Gastrocnemius medialis (tissue), 4 donors: ENCODE data around the gene ICOS. TPM values are rescaled to one million over a fixed set of nuclear protein-coding genes. Genes with fewer than 3 reads are reported as not detected.

Experiments
- ATAC-seq, 2 donors: fragments of 150-250 bp; one replicate each; pipeline ENCODE4 v1.9.1; 2016
- DNase-seq, 2 donors: peaks; one replicate each; pipeline ENCODE4 v3.0.0-alpha.2; 2019
- H3K27ac ChIP-seq, 4 donors: fragments of 200-600 bp; sonication (generic); 1 replicate in 1 of 4; 2 replicates in 3 of 4; pipeline ENCODE4 v1.5.1; 2016 to 2018; ENCODE audit warnings: mild to moderate bottlenecking in 2 of 4, moderate library complexity in 1 of 4
- H3K27me3 ChIP-seq, 3 donors: fragments of 200-600 bp; sonication (generic) in 2 of 3; 1 replicate in 1 of 3; 2 replicates in 2 of 3; pipeline versions ENCODE4 v1.5.1 to v1.6.0; 2016 to 2019; ENCODE audit warnings: mild to moderate bottlenecking in 1 of 3, moderate library complexity in 1 of 3
- H3K36me3 ChIP-seq, 2 donors: fragments of 200-600 bp; sonication (generic) in 1 of 2; one replicate each; pipeline ENCODE4 v1.5.1; 2017 to 2018
- H3K4me1 ChIP-seq, 2 donors: fragments of 200-600 bp; sonication (generic) in 1 of 2; one replicate each; pipeline ENCODE4 v1.5.1; 2016 to 2017; ENCODE audit warnings: mild to moderate bottlenecking in 2 of 2
- H3K4me3 ChIP-seq, 4 donors: fragments of 200-600 bp; sonication (generic) in 3 of 4; 1 replicate in 1 of 4; 2 replicates in 3 of 4; pipeline ENCODE4 v1.5.1; 2016 to 2019; ENCODE audit warnings: mild to moderate bottlenecking in 2 of 4
- H3K9me3 ChIP-seq, 3 donors: fragments of 200-600 bp; sonication (generic) in 2 of 3; 1 replicate in 1 of 3; 2 replicates in 2 of 3; pipeline ENCODE4 v1.5.1; 2016 to 2019
- POLR2A ChIP-seq, 2 donors: fragments of 450-650 bp; IDR thresholded peaks; one replicate each; pipeline ENCODE4 v1.6.1; 2017; ENCODE audit warnings: antibody characterized with exemption in 2 of 2, mild to moderate bottlenecking in 2 of 2, moderate library complexity in 2 of 2
- in situ Hi-C, 4 donors: fragments of 200-750 bp; cut with MboI; loops; one replicate each; pipeline versions ENCODE4 v1.15.0 to v1.8.0; 2017; ENCODE audit warnings: low sequenced_read_pairs in 4 of 4
- intact Hi-C: fragments of 100-400 bp; cut with DNase I; formaldehyde crosslinking; loops from one replicate; pipeline ENCODE4 v1.15.1; 2023; ENCODE audit warnings: low total_unique reads
- total RNA-seq, 4 donors: library from RNA; depleted of rRNA; stranded (reverse); fragments of >200 nt; gene quantifications; one replicate each; pipeline versions ENCODE4 v1.1.0 to v1.2.3, GENCODE V29; 2016
- TF ChIP-seq, protein P1 (sequence below), 5 experiments: fragments of 450-650 bp in 3 of 5; fragments of 200-600 bp in 2 of 5; sonication (generic) in 2 of 5; IDR thresholded peaks in 4 of 5; conservative IDR thresholded peaks in 1 of 5; 1 replicate in 4 of 5; 2 replicates in 1 of 5; pipeline ENCODE4 v1.5.1; 2016 to 2019; ENCODE audit warnings: antibody characterized with exemption in 5 of 5, mild to moderate bottlenecking in 3 of 5, moderate library complexity in 3 of 5

Gene ICOS
- total RNA-seq, 4 donors from 2014 or later: not detected

DNA sequence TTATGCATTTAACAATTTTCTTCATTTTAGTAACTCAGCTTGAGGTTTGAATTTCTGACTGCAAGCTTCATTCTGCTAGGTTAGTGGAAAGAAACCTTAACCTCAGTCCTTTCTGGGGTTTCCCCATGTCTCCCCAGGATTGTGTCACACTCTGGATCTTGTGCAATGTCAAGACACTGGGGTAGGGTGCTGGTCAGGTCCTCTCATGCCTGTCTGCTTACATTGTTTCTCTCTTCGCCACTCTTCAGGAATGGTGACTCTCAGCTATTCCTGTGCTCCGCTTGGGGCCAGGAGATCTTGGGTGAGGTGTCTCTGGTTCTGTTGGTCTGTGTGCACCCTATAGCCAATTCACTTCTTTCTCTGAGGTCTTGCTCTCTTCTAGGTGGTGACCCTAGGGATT, 45.1 kb upstream of the ICOS start:
- Histone ChIP-seq H3K36me3 (no peaks in the 10 kb centered on the region), H3K9me3 (no peaks in the 10 kb centered on the region), H3K4me1 (no peaks in the 10 kb centered on the region), H3K27me3 (no peaks in the 10 kb centered on the region), H3K27ac (no peak overlapping the region), H3K4me3 (no peak overlapping the region)
- ATAC-seq (no peak), DNase-seq (peak in 1 of 2 donors; percentile 21)
- intact Hi-C loops: no loop called here
- TF ChIP-seq, protein P1, sequence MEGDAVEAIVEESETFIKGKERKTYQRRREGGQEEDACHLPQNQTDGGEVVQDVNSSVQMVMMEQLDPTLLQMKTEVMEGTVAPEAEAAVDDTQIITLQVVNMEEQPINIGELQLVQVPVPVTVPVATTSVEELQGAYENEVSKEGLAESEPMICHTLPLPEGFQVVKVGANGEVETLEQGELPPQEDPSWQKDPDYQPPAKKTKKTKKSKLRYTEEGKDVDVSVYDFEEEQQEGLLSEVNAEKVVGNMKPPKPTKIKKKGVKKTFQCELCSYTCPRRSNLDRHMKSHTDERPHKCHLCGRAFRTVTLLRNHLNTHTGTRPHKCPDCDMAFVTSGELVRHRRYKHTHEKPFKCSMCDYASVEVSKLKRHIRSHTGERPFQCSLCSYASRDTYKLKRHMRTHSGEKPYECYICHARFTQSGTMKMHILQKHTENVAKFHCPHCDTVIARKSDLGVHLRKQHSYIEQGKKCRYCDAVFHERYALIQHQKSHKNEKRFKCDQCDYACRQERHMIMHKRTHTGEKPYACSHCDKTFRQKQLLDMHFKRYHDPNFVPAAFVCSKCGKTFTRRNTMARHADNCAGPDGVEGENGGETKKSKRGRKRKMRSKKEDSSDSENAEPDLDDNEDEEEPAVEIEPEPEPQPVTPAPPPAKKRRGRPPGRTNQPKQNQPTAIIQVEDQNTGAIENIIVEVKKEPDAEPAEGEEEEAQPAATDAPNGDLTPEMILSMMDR (IDR thresholded peaks at IDR 0.05 in 4 of 5, conservative IDR thresholded peaks at IDR 0.05 in 1 of 5): no peak
- TF ChIP-seq POLR2A (IDR thresholded peaks at IDR 0.05): no peak
- in situ Hi-C loops: no loop called here

DNA sequence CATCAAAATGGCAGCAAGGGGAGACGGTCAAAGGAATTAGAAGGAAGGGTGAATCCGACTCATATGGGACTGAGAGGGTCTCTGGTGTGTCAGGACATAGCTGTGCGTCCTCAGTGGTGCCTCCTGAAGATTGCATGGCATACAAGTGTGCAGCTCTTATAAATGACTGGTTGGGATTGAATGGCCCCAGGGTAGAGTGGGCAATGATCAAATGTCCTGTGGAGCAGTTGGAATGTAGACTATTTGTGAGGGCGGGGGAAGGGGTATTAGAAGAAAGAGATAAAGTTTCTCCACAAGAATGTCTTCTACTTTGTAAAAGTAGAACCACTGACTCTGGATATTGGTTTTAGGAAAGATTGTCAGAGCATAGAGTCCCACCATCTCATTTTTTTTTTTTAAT, 44.4 kb upstream of the ICOS start:
- intact Hi-C loops: no loop called here
- Histone ChIP-seq H3K36me3 (no peaks in the 10 kb centered on the region), H3K27me3 (no peaks in the 10 kb centered on the region), H3K27ac (no peak overlapping the region), H3K4me1 (no peaks in the 10 kb centered on the region), H3K9me3 (no peaks in the 10 kb centered on the region), H3K4me3 (no peak overlapping the region)
- no peak for TF ChIP-seq POLR2A (IDR thresholded peaks at IDR 0.05)
- TF ChIP-seq, protein P1 (IDR thresholded peaks at IDR 0.05 in 4 of 5, conservative IDR thresholded peaks at IDR 0.05 in 1 of 5): no peak
- ATAC-seq: no peak
- no peak for DNase-seq
- in situ Hi-C loops: no loop called here

DNA sequence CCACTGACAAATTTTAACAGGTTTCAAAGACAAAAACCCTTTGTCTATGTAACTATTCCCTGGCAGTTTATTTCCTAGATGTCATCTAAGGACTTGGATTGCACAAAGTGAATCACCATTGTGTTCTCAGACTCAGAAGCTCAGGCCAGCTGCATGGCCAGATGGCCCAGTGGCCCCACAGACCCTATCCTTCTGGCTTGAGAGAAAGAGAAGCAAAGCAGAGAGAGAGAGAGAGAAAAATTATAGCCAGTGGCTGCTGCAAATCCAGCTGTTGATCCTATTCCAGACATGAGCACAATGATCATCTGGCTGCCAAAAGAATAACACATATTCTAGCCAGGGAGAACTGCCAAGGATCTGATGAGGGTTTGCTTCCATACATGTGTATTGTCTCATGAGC, 43.2 kb upstream of the ICOS start:
- peak in 1 of 2 donors; percentile 54 for DNase-seq

DNA sequence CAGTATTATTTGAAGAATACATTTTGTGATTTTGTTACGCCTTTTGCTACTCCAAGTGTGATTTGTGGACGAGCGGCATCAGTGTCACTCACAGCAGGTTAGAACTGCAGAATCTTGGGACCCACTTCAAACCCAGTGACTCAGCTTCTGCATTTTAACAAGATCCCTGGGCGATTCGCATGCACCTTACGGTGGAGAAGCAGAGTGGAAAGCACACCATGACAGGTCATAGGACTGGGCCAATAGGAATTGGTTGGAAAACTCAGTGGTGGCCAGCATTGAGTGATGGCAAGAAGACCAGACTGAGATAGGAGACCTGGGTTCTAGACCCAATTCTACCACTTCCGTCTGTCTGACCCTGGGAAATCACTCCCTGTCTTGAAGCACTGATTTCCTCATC, 42.7 kb upstream of the ICOS start:
- no peaks in the 10 kb centered on the region for H3K9me3 ChIP-seq
- TF ChIP-seq, protein P1 (IDR thresholded peaks at IDR 0.05 in 4 of 5, conservative IDR thresholded peaks at IDR 0.05 in 1 of 5): no peak
- no peak for TF ChIP-seq POLR2A (IDR thresholded peaks at IDR 0.05)
- DNase-seq (no peak), ATAC-seq (no peak)
- no peaks in the 10 kb centered on the region for H3K27me3 ChIP-seq
- no peak overlapping the region for H3K27ac ChIP-seq
- H3K4me1 ChIP-seq: no peaks in the 10 kb centered on the region
- intact Hi-C loops: no loop called here
- in situ Hi-C loops: no loop called here
- H3K36me3 ChIP-seq: no peaks in the 10 kb centered on the region
- no peak overlapping the region for H3K4me3 ChIP-seq

More for the DNA sequence above, 43.2 kb upstream of the ICOS start:
- Histone ChIP-seq H3K9me3 (no peaks in the 10 kb centered on the region), H3K4me1 (no peaks in the 10 kb centered on the region), H3K27me3 (no peaks in the 10 kb centered on the region), H3K27ac (no peak overlapping the region), H3K4me3 (no peak overlapping the region), H3K36me3 (no peaks in the 10 kb centered on the region)
- in situ Hi-C loops (no loop called here), intact Hi-C loops (no loop called here)
- ATAC-seq: peak in 1 of 2 donors; percentile 65
- no peak for TF ChIP-seq POLR2A (IDR thresholded peaks at IDR 0.05)

DNA sequence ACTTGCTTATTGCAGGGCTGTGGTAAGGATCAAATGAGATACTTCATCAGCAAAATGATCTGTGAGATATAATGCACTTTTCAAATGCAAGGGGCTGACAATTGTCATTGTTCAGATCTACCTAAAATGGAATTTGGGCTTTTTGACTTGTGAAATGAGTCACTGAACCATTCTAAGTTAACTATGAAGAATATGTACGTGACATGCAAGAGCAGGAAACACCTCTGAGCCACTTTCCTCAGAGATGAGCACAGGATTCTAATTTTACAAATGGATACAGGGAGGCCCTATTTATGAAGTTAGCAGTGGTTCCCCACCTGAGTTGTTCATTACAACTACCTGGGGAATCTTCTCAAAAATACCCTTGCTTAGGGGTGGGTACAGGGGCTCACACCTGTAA, 42.3 kb upstream of the ICOS start:
- no peak overlapping the region for H3K4me3 ChIP-seq
- no peaks in the 10 kb centered on the region for H3K27me3 ChIP-seq
- no peak for DNase-seq
- intact Hi-C loops (no loop called here), in situ Hi-C loops (no loop called here)
- H3K9me3 ChIP-seq: no peaks in the 10 kb centered on the region
- no peak for ATAC-seq
- H3K4me1 ChIP-seq: no peaks in the 10 kb centered on the region
- TF ChIP-seq, protein P1 (IDR thresholded peaks at IDR 0.05 in 4 of 5, conservative IDR thresholded peaks at IDR 0.05 in 1 of 5): no peak
- TF ChIP-seq POLR2A (IDR thresholded peaks at IDR 0.05): no peak
- no peaks in the 10 kb centered on the region for H3K36me3 ChIP-seq
- H3K27ac ChIP-seq: no peak overlapping the region
